Esophagus squamous epithelium (tissue), 5 donors: ENCODE measurements around the gene DENND2C. TPM values are rescaled to one million over a fixed set of nuclear protein-coding genes. Genes with fewer than 3 reads are reported as not detected.

Source experiments
- DNase-seq: peaks from one replicate; lab custom pipeline; 2025; lab: John Stamatoyannopoulos, UW
- H3K27ac ChIP-seq, 4 donors: fragments of 200-600 bp; sonication (generic); one replicate each; pipeline ENCODE4 v1.5.1; 2016 to 2019; ENCODE audit warnings: mild to moderate bottlenecking in 1 of 4
- H3K27me3 ChIP-seq, 4 donors: fragments of 200-600 bp; sonication (generic); 1 replicate in 3 of 4; 2 replicates in 1 of 4; pipeline versions ENCODE4 v1.5.1 to v1.6.0; 2017 to 2021; ENCODE audit warnings: antibody characterized with exemption in 1 of 4
- H3K36me3 ChIP-seq, 3 donors: fragments of 200-600 bp; sonication (generic); one replicate each; pipeline ENCODE4 v1.5.1; 2016 to 2019
- H3K4me1 ChIP-seq, 3 donors: fragments of 200-600 bp; sonication (generic); one replicate each; pipeline ENCODE4 v1.5.1; 2017 to 2019
- H3K4me3 ChIP-seq, 4 donors: fragments of 200-600 bp; sonication (generic); 1 replicate in 3 of 4; 2 replicates in 1 of 4; pipeline ENCODE4 v1.5.1; 2016 to 2019; ENCODE audit warnings: mild to moderate bottlenecking in 2 of 4, moderate library complexity in 1 of 4
- H3K9me3 ChIP-seq, 3 donors: fragments of 200-600 bp; sonication (generic); one replicate each; pipeline ENCODE4 v1.5.1; 2016 to 2019
- CTCF ChIP-seq, 6 experiments: fragments of 450-650 bp in 4 of 6; fragments of 200-600 bp in 2 of 6; sonication (generic) in 2 of 6; IDR thresholded peaks; one replicate each; pipeline ENCODE4 v1.5.1; 2016 to 2019; ENCODE audit warnings: antibody characterized with exemption in 6 of 6, mild to moderate bottlenecking in 4 of 6, moderate library complexity in 4 of 6
- POLR2A ChIP-seq, 4 donors: fragments of 450-650 bp; IDR thresholded peaks; one replicate each; pipeline ENCODE4 v1.6.1; 2017; ENCODE audit warnings: antibody characterized with exemption in 4 of 4, mild to moderate bottlenecking in 4 of 4, moderate library complexity in 3 of 4
- WGBS, 2 donors: methylation state at CpG; one replicate each; pipeline ENCODE4 v1.1.5; 2018; 5-methylcytosine and 5-hydroxymethylcytosine counted together
- intact Hi-C: fragments of 100-400 bp; cut with DNase I; formaldehyde crosslinking; loops from one replicate; pipeline ENCODE4 v1.15.0; 2022
- total RNA-seq, 4 donors: library from RNA; depleted of rRNA; stranded (reverse); fragments of >200 nt; gene quantifications; one replicate each; pipeline ENCODE4 v1.1.0, GENCODE V29; 2016
- donor health status: DM: yes; HTN: yes; CAD: no.

The DENND2C gene
- 10 to 100 TPM; 30.3 to 67.0 (median 41.2) TPM for total RNA-seq

GRCh38 chr1:114669562-114670082 lies at the start of gene DENND2C:
TSS of gene DENND2C (minus strand) at chr1:114670049. CDS start at chr1:114625984, 44,065 bp downstream.
- peaks cover 0 to 40% (median 3%) of the 10 kb centered on the region in 3 donors for H3K4me1 ChIP-seq
- H3K27ac ChIP-seq, result peak within 1 kb of the TSS; percentile 94 to 99 (median 96)
- intact Hi-C loops, result no loop called here
- H3K9me3 ChIP-seq, result no peaks in the 10 kb centered on the region
- 0% methylated on average over 7 to 21 of the region's 50 CpGs for WGBS, 2 donors
- DNase-seq, result no peak
- TF ChIP-seq POLR2A (IDR thresholded peaks at IDR 0.05) (peak in 3 of 4 donors; percentile 30 to 77 (median 70)), CTCF (IDR thresholded peaks at IDR 0.05) (no peak)
- H3K27me3 ChIP-seq, result no peaks in the 10 kb centered on the region
- peak within 1 kb of the TSS; percentile 63 to 97 (median 77) for H3K4me3 ChIP-seq
- peaks cover 0 to 2% (median 0%) of the 10 kb centered on the region in 3 donors for H3K36me3 ChIP-seq

- DNase-seq, result no peak
- intact Hi-C loops, result no loop called here
- H3K27ac ChIP-seq, result peak overlapping the region in 3 of 4 donors; percentile 62 to 71 (median 70)
- no peak for TF ChIP-seq POLR2A (IDR thresholded peaks at IDR 0.05)
- no peak for TF ChIP-seq CTCF (IDR thresholded peaks at IDR 0.05)
- no peak overlapping the region for H3K4me3 ChIP-seq
- peaks cover 7 to 73% (median 40%) of the 10 kb centered on the region in 3 donors for H3K36me3 ChIP-seq
- WGBS, 2 donors, result 60 to 76% methylated on average over 3 of the region's 3 CpGs
- H3K9me3 ChIP-seq, result no peaks in the 10 kb centered on the region
- H3K4me1 ChIP-seq, result peaks cover 8 to 43% (median 12%) of the 10 kb centered on the region in 3 donors
- no peaks in the 10 kb centered on the region for H3K27me3 ChIP-seq
These were observed 49.6 kb upstream of the DENND2C start for GRCh38 chr1:114719424-114719787.

GRCh38 chr1:114718661-114719423 lies 49.0 kb upstream of the DENND2C start:
- no peak for DNase-seq
- 76 to 79% methylated on average over 8 to 11 of the region's 11 CpGs for WGBS, 2 donors
- Histone ChIP-seq H3K4me1 (peaks cover 8 to 49% (median 12%) of the 10 kb centered on the region in 3 donors), H3K36me3 (peaks cover 7 to 73% (median 40%) of the 10 kb centered on the region in 3 donors), H3K27me3 (no peaks in the 10 kb centered on the region), H3K27ac (peak overlapping the region; percentile 59 to 71 (median 66)), H3K4me3 (no peak overlapping the region), H3K9me3 (no peaks in the 10 kb centered on the region)
- intact Hi-C loops, result no loop called here
- TF ChIP-seq POLR2A (IDR thresholded peaks at IDR 0.05) (no peak), CTCF (IDR thresholded peaks at IDR 0.05) (no peak)

- H3K4me3 ChIP-seq, result peak within 1 kb of the TSS; percentile 56 to 89 (median 78)
- H3K4me1 ChIP-seq, result peaks cover 8 to 52% (median 12%) of the 10 kb centered on the region in 3 donors
- peak within 1 kb of the TSS; percentile 94 to 97 (median 95) for H3K27ac ChIP-seq
- no peaks in the 10 kb centered on the region for H3K27me3 ChIP-seq
- intact Hi-C loops, result no loop called here
- TF ChIP-seq POLR2A (IDR thresholded peaks at IDR 0.05) (peak in 3 of 4 donors; percentile 43 to 66 (median 60)), CTCF (IDR thresholded peaks at IDR 0.05) (no peak)
- H3K9me3 ChIP-seq, result no peaks in the 10 kb centered on the region
- DNase-seq, result peak; percentile 77
- WGBS, 2 donors, result 0 to 2% methylated on average over 14 to 15 of the region's 38 CpGs
- H3K36me3 ChIP-seq, result peaks cover 10 to 73% (median 22%) of the 10 kb centered on the region in 3 donors
These were observed 46.7 kb upstream of the DENND2C start, which contains the start of gene NRAS for GRCh38 chr1:114716304-114717170. TSS of gene NRAS (minus strand) at chr1:114716771. CDS start at chr1:114716160, 611 bp downstream.
